Stromal cell of bone marrow (primary cell): ENCODE results near the gene WFDC12.

Experiments
- DNase-seq: peaks from one replicate; pipeline ENCODE4 v3.0.0-alpha.2; 2012; ENCODE audit warnings: low read depth

The WFDC12 gene

GRCh38 chr20:45115386-45115774 lies 8.9 kb downstream of the WFDC12 start:
- DNase-seq, result no peak

GRCh38 chr20:45114465-45115385 lies 9.5 kb downstream of the WFDC12 start, which contains the start of gene WFDC5:
Gene WFDC5 (minus strand): TSS chr20:45115174. CDS start chr20:45115083, 91 bp downstream.
- no peak for DNase-seq

- DNase-seq, result no peak
These were observed 10.4 kb downstream of the WFDC12 start for GRCh38 chr20:45113865-45114264.

- no peak for DNase-seq
These were observed 11.5 kb downstream of the WFDC12 start for GRCh38 chr20:45112754-45113153.

GRCh38 chr20:45111799-45112471 lies 12.3 kb downstream of the WFDC12 start:
- DNase-seq, result no peak

- DNase-seq, result no peak
These were observed 13.0 kb downstream of the WFDC12 start for GRCh38 chr20:45111285-45111684.

- DNase-seq, result no peak
These were observed 14.0 kb downstream of the WFDC12 start for GRCh38 chr20:45110301-45110700.

GRCh38 chr20:45109634-45110033 lies 14.6 kb downstream of the WFDC12 start:
- DNase-seq, result no peak

- DNase-seq, result no peak
These were observed 18.9 kb downstream of the WFDC12 start for GRCh38 chr20:45105317-45105716.

GRCh38 chr20:45104786-45105185 lies 19.5 kb downstream of the WFDC12 start:
- peak; percentile 73 for DNase-seq

GRCh38 chr20:45103072-45103471 lies 21.2 kb downstream of the WFDC12 start:
- DNase-seq, result no peak

GRCh38 chr20:45101333-45101850 lies 22.9 kb downstream of the WFDC12 start:
- no peak for DNase-seq

GRCh38 chr20:45100563-45101245 lies 23.6 kb downstream of the WFDC12 start, which contains the start of gene KCNS1:
Gene KCNS1 (minus strand): TSS chr20:45101127. CDS start chr20:45099236, 1,891 bp downstream.
- no peak for DNase-seq

GRCh38 chr20:45098103-45098773 lies 26.0 kb downstream of the WFDC12 start:
- DNase-seq, result no peak

GRCh38 chr20:45097485-45098102 lies 26.7 kb downstream of the WFDC12 start:
- DNase-seq, result no peak

- no peak for DNase-seq
These were observed 27.5 kb downstream of the WFDC12 start for GRCh38 chr20:45096781-45097180.

- peak; percentile 46 for DNase-seq
These were observed 28.4 kb downstream of the WFDC12 start for GRCh38 chr20:45095805-45096238.

GRCh38 chr20:45094864-45095574 lies 29.2 kb downstream of the WFDC12 start:
- DNase-seq, result no peak

GRCh38 chr20:45094201-45094600 lies 30.1 kb downstream of the WFDC12 start:
- no peak for DNase-seq

GRCh38 chr20:45092898-45093297 lies 31.4 kb downstream of the WFDC12 start:
- no peak for DNase-seq
